NCI-H748 treated with DMSO at 0.1 percent for 48 hours (cell line): Measurements from ENCODE around the gene NRDE2.
"Not testable (repeated sequence)": the region's sequence is repeated elsewhere in the genome, so short reads cannot be mapped to it uniquely, and the experiment has no call there.

Experiments
- DNase-seq: peaks from one replicate; lab custom pipeline; 2025; lab: John Stamatoyannopoulos, UW

The NRDE2 gene

DNA sequence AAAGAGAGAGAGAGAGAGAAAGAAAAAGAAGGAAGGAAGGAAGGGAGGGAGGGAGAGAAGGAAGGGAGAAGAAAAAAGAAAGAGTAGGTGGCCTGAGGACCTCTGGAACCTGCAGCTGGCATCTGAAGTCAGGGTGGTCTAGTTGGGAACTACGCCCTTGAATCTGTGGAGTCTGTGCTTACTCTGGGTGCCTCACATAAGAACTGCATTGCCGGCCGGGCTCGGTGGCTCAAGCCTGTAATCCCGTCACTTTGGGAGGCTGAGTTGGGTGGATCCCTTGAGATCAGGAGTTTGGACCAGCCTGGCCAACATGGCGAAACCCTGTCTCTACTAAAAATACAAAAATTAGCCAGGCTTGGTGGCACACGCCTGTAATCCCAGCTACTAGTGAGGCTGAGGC is 10.0 kb upstream of the NRDE2 start:
- DNase-seq, result no peak

DNA sequence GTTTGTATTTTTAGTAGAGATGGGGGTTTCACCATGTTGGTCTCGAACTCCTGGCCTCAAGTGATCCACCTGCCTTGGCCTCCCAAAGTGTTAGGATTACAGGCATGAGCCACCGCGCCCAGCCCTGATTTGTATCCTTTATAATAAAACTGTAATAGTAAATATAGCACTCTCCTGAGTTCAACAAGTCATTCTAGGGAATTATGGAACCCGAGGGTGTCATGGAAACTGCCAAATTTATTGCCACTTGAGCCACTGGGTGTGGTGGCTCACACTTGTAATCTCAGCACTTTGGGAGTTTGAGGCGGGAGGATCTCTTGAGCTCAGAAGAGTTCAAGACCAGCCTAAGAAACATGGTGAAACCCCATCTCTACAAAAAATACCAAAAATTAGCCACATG is 9.5 kb upstream of the NRDE2 start:
- DNase-seq, result not testable (repeated sequence)

DNA sequence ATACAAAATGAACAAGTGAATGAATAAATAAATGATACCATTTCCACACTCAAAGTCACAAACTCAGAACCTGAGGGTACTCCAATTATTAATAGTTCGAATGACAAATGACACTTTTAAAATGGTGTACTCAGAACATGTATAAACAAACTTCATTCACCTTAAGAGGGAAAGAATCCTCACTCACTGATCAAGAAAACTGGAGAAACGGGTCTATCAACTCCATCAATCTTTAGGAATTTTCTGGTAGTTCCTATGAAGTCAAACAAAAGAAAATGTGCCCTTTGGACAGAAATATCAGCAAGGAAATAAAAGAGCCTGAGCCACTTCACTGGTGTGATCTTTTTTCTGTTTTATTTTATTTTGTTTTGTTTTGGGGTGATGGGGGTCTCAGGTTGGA is 5.2 kb upstream of the NRDE2 start:
- DNase-seq, result no peak

DNA sequence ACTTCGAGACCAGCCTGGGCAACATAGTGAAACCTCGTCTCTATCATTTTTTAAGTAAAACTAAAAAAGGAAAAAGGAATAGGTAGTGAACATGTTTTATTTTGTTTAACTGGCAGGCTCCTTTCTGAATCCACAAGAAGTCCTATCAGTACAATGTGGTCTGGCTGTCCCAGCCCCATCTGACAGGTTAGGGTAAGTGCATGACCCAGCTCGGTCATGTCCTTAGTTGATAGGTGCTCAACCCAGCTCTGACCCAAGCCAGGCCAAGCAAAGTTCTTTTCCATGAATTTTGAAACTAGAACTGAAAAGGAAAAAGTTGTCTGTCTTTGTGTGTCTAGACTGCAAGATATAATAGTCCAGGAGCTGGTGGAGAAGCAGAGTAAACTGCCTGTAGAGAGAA is 4.7 kb upstream of the NRDE2 start:
- DNase-seq, result no peak

- no peak for DNase-seq
These were observed 487 bp upstream of the NRDE2 start for GRCh38 chr14:90332271-90332584.

DNA sequence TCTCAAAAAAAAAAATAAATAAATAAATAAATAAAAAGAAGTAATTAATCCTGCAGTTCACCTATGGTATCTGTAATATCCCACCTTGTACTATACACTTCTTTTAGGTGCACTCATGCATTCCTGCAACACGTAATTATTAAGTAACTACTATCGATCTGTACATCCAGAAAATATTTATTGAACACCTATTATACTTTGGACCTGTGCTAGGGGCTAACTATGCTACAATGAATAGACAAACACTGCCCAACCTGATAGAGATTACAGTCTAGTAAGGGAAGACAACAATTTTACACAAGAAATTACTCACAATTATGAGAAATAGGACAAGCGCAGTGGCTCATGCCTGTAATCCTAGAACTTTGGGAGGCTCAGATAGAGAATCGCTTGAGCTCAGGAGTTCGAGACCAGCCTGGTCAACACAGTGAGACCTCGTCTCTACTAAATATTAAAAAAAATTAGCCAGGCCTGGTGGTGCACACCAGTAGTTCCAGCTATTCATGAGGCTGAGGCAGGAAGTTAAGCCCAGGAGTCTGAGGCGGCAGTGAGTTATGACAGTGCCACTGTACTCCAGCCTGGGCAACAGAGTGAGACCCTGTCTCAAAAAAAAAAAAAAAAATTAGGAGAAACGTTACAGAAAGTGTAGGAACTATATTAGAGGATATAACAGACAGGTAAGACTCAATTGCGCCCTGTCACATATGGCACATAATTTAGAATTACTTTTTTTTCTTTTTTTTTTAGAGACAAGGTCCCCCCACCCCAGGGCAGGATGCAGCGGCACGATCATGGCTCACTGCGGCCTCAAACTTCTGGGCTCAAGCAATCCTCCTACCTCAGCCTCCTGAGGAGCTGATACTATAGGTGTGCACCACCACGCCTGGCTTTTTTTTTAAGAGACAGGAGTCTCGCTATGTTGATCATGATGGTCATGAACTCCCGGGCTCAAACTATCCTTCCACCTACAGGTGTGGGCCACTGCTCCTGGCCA is 1.2 kb downstream of the NRDE2 start:
- no peak for DNase-seq

DNA sequence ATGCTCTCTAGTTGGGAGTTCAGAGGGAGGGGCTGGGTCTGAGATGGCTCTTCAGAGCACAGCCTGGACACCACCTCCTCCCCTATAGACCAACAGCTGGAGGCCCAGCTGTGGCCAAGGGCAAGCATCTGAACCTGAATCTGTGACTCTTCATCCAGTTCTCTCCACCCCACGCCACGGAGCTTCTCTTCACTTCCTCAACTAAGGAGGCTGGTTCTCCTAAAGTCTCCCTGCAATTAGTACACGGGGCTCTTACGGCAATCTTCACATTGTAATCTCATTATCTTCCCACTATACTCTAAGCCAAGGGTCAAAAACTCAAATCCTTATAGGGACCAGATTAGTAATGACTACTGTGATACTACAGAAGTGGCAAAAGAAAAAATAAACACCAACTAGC is 9.8 kb downstream of the NRDE2 start:
- no peak for DNase-seq

GRCh38 chr14:90319634-90320541 is 11.9 kb downstream of the NRDE2 start:
- DNase-seq, result no peak

GRCh38 chr14:90319173-90319572 is 12.6 kb downstream of the NRDE2 start:
- DNase-seq, result no peak

GRCh38 chr14:90318016-90318415 is 13.7 kb downstream of the NRDE2 start:
- no peak for DNase-seq

- DNase-seq, result no peak
These were observed 14.5 kb downstream of the NRDE2 start for GRCh38 chr14:90317286-90317685.

DNA sequence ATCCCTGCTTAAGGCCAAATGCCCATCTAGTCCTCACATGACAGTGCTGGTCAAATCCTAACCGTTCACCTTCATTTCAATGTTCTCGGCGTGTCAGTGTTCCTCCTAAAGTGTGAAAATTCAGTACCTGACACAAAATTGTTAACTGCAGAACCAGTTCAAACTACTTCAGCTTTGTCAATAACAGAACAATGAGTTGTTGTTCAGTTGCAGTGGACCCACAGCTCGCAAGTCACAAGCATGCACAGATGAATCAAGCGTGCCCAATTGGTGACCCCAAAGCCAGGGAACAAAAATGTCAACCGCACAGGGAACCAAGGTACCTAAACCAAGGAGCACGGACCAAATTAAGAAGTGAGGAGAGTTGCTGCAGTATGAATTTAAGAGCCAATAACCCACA is 23.2 kb downstream of the NRDE2 start:
- DNase-seq, result no peak

DNA sequence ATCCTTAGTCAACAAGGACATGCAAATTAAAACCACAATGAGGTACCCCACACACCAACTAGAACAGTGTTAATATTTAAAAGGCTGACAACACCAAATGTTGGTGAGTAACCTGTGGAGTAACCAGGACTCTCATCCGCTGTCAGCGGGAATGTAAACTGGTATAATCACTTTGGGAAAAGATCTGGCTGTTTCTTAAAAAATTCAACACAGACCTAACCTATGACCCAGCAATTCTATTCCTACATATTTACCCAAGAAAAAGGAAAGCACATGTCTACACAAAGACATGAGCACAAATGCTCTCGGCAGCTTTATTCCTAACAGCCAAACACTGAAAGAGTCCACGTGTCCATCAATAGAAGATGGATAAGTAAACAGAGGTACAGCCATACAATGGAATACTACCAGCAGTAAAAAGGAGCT is 26.6 kb downstream of the NRDE2 start:
- peak; percentile 15 for DNase-seq

GRCh38 chr14:90304502-90304901 is 27.2 kb downstream of the NRDE2 start:
- DNase-seq, result no peak

DNA sequence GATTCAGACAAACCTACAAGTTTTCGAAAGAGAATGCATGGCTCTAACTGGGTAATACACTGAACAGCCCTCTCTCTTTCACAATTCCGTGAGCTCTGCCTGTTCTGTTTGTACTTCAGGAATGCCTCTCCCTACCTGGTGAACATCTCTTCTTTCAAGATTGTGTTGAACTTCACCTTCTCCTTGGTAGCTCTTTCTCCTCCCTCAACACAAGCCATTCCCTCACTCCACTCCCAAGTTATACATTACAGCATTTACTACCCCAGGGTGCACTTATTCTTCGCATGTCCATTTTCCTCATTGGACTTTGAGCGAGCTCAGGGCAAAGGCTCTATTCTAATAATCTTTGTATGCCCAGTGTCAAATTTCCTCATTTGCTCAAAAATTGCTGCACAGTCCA is 28.3 kb downstream of the NRDE2 start:
- no peak for DNase-seq

GRCh38 chr14:90302529-90303303 is 29.0 kb downstream of the NRDE2 start:
- DNase-seq, result no peak

DNA sequence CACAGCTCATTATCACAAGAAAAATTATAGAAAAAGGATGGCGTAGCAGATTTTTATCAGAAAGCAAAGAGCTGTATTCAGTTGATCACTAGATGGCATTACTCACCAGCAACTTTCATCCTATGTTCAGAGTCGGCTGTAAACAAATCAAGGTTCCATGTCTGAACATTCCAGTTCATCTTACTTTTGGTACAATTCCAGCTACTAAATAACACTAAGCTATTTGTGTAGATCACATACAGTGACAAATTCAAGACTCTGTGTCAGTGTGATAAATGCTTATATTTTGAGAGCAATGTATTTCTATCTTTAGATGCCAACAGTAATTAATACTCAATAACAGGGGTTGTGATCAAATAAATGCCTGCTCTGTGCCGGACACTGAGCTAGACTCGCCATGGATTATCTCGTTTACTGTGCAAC is 30.1 kb downstream of the NRDE2 start:
- peak; percentile 44 for DNase-seq

- no peak for DNase-seq
These were observed 30.6 kb downstream of the NRDE2 start for GRCh38 chr14:90301122-90301521.

GRCh38 chr14:90300611-90301047 is 31.1 kb downstream of the NRDE2 start:
- DNase-seq, result no peak

- DNase-seq, result no peak
These were observed 32.3 kb downstream of the NRDE2 start for GRCh38 chr14:90299408-90299807.

DNA sequence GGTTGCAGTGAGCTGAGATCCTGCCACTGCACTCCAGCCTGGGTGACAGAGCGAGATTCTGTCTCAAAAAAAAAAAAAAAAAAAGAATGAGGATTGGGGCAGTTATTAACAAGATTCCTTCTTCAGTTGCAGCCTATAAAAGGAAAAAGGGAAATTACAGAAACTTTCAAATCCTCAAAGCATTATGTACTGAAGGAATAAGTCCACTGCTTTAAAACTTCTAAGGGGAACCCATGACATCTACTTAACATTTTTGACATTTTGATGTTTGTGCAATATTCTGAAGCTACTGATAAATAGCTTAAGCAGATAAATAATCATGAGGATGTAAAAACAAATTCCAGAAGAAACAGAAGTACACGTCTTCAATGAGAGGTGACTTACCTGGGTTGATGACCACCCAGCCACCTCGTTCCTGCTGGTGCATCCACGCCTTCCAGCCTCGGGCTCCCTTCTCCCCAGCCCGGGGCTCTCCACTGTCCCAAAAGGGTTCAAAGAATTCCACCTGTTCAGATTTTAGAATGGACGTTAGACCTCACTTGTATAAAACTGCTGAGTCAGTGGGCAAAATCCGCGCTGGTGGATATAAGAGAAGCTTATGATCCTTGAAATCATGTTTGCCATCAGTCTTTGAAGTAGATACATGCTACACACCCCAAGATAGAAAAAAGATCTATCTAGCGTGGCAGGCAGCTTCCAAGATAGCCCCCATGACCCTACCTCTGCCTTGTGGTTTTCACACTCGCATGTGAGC is 33.7 kb downstream of the NRDE2 start:
- DNase-seq, result no peak
